Thoracic aorta (tissue), 2 donors: ENCODE data around the gene TTI1. TPM values are rescaled to one million over a fixed set of nuclear protein-coding genes. Genes with fewer than 3 reads are reported as not detected.

Experiments used
- ATAC-seq: fragments of 150-250 bp; one replicate; pipeline ENCODE4 v1.8.0; 2017; ENCODE audit warnings: low read depth; ENCODE audit not compliant: insufficient number of reproducible peaks, low FRiP score
- DNase-seq: peaks from one replicate; pipeline ENCODE4 v3.0.0-alpha.2; 2020; ENCODE audit warnings: low spot score
- H3K27ac ChIP-seq, 2 donors: fragments of 200-600 bp; sonication (generic); 1 replicate in 1 of 2; 2 replicates in 1 of 2; pipeline ENCODE4 v1.5.1; 2016; ENCODE audit warnings: mild to moderate bottlenecking in 2 of 2, moderate library complexity in 2 of 2
- H3K27me3 ChIP-seq: fragments of 200-600 bp; sonication (generic); replicated peaks from 2 replicates; pipeline ENCODE4 v1.6.0; 2016; ENCODE audit warnings: mild to moderate bottlenecking; ENCODE audit not compliant: insufficient read depth
- H3K36me3 ChIP-seq: fragments of 200-600 bp; sonication (generic); one replicate; pipeline ENCODE4 v1.5.1; 2016
- H3K4me1 ChIP-seq, 2 donors: fragments of 200-600 bp; sonication (generic); 1 replicate in 1 of 2; 2 replicates in 1 of 2; pipeline versions ENCODE4 v1.5.1 to v1.6.0; 2016; ENCODE audit warnings: low read depth in 2 of 2, mild to moderate bottlenecking in 1 of 2; ENCODE audit not compliant: control insufficient read depth in 1 of 2
- H3K4me3 ChIP-seq: fragments of 200-600 bp; sonication (generic); 2 replicates; pipeline ENCODE4 v1.5.1; 2016; ENCODE audit warnings: mild to moderate bottlenecking
- H3K9me3 ChIP-seq: fragments of 200-600 bp; sonication (generic); 2 replicates; pipeline ENCODE4 v1.5.1; 2016
- CTCF ChIP-seq: fragments of 200-600 bp; sonication (generic); IDR thresholded peaks from one replicate; pipeline ENCODE4 v1.5.1; 2019; ENCODE audit warnings: antibody characterized with exemption
- total RNA-seq, 2 donors: library from RNA; depleted of rRNA; stranded (reverse); fragments of >200 nt; gene quantifications; one replicate each; pipeline versions ENCODE4 v1.1.0 to v1.2.3, GENCODE V29; 2016

The TTI1 gene
- total RNA-seq, 2 donors from 2014 or later = 12.2 to 20.1 TPM

- no peaks in the 10 kb centered on the region for H3K4me1 ChIP-seq
- no peaks in the 10 kb centered on the region for H3K27me3 ChIP-seq
- H3K4me3 ChIP-seq = no peak overlapping the region
- no peaks in the 10 kb centered on the region for H3K9me3 ChIP-seq
- no peak overlapping the region for H3K27ac ChIP-seq
- DNase-seq (no peak), ATAC-seq (no peak)
- peaks cover 8% of the 10 kb centered on the region for H3K36me3 ChIP-seq
- TF ChIP-seq CTCF = no peak
These were observed 55.5 kb downstream of the TTI1 start for GRCh38 chr20:37977786-37978185.

DNA sequence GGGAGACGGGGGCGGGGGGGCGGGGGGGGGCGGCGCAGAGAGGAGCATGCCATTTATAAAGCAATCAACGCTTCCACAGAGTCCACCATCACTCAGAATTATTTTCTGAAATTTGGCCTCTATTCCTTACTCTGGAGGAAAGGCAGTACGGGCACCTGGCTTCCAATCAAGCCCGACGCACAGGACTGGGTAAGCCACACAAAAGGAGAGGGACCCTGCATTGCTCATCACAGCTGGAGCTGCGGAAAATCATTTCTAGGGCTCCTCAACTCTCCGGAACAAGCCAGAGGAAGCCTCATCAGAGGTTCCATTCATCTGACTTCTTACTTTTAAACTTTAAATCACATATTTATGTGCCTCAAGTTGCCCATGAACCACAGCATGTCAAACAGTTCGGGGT lies 55.9 kb downstream of the TTI1 start:
- Histone ChIP-seq H3K4me3 (no peak overlapping the region), H3K27me3 (no peaks in the 10 kb centered on the region), H3K36me3 (peaks cover 8% of the 10 kb centered on the region), H3K9me3 (no peaks in the 10 kb centered on the region), H3K4me1 (no peaks in the 10 kb centered on the region), H3K27ac (no peak overlapping the region)
- ATAC-seq (no peak), DNase-seq (no peak)
- TF ChIP-seq CTCF = no peak

DNA sequence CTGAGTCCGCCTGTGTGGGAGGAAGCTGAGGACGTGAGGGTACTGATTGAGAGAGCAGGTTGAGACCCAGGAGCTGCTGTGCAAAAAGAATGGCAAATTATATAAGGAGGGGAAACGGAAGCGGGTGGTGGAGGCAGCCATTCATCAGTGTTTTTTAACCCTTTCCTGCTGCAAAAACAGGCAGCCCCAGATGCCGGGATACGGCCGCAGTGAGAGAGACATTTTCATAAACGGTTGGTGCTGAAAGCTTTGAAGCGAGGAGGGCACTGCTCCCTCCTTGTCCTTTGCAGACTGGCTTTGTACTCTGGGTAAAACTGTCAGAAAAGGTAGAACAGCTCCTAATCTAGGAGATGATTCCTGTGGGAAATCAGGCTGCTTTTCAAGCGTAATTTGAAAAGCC lies 56.4 kb downstream of the TTI1 start:
- no peak for TF ChIP-seq CTCF
- Histone ChIP-seq H3K27me3 (no peaks in the 10 kb centered on the region), H3K4me1 (no peaks in the 10 kb centered on the region), H3K36me3 (peaks cover 8% of the 10 kb centered on the region), H3K9me3 (no peaks in the 10 kb centered on the region), H3K4me3 (no peak overlapping the region), H3K27ac (no peak overlapping the region)
- ATAC-seq = no peak
- DNase-seq = no peak

- no peaks in the 10 kb centered on the region for H3K4me1 ChIP-seq
- no peaks in the 10 kb centered on the region for H3K36me3 ChIP-seq
- H3K4me3 ChIP-seq = no peak overlapping the region
- no peak for TF ChIP-seq CTCF
- no peaks in the 10 kb centered on the region for H3K9me3 ChIP-seq
- no peak overlapping the region for H3K27ac ChIP-seq
- no peaks in the 10 kb centered on the region for H3K27me3 ChIP-seq
- ATAC-seq = no peak
- DNase-seq = no peak
These were observed 60.0 kb downstream of the TTI1 start for GRCh38 chr20:37973059-37973910.

DNA sequence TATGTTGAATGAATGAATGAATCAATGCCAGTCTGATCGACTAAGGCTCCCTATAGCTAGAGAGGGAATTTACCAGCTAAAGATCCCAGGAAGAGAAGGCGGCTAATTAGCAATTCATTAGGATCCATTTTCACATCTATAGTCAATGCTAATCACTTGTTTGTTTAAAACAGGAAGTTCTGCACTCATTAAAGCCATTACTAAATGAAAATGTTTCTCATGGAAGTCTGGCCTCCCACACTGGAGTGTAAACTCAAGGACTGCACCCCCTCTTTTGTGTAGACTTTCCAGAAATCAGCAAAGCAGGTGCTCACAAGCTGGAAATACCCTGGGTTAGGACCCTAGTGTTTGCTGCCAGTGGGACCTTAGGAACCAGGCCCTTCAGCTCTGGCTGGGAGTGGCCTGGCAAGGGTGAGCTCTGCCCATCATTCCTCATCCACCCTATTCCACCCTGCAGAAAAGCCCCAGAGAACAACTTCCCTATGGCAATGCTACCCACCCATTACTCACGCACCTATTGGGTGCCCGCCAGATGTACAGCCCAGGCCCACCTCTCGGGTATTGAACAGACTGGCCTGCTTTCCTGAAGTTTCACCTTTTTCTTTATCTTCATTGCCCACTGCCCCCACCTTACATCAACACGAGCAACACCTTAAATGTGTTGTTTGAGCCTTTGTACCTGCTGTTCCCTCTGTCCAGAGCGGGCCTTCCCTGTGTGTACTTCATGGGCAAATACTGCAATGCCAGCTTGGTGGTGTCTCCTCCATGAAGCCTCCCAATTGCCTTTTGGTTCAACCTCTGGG lies 60.8 kb downstream of the TTI1 start:
- H3K27me3 ChIP-seq = no peaks in the 10 kb centered on the region
- DNase-seq = no peak

More for the DNA sequence above, 60.8 kb downstream of the TTI1 start:
- no peak for ATAC-seq
- Histone ChIP-seq H3K4me1 (no peaks in the 10 kb centered on the region), H3K9me3 (peaks cover 3% of the 10 kb centered on the region), H3K36me3 (no peaks in the 10 kb centered on the region), H3K27ac (no peak overlapping the region), H3K4me3 (no peak overlapping the region)
- TF ChIP-seq CTCF = no peak
